HepG2 (cell line): ENCODE data around the gene KIF17. TPM values are rescaled to one million over a fixed set of nuclear protein-coding genes. Genes with fewer than 3 reads are reported as not detected.
A peak's percentile ranks its signal among the peaks of the same experiment; 100 is the strongest.

Experiments
- CBFB ChIP-seq: sonication (generic); formaldehyde crosslinking; IDR thresholded peaks from 2 replicates; pipeline ENCODE4 v1.4.0; 2020; ENCODE audit warnings: missing genetic modification reagents
- FOXA3 ChIP-seq: IDR thresholded peaks from 2 replicates; pipeline ENCODE4 v1.6.1; 2016; ENCODE audit warnings: missing genetic modification reagents, missing compliant biosample characterization
- HNF4G ChIP-seq, 2 experiments: sonication (generic) in 1 of 2; formaldehyde crosslinking in 1 of 2; IDR thresholded peaks; 2 replicates each; pipeline versions ENCODE4 v1.4.0 to v1.6.1; 2011 to 2020; ENCODE audit warnings: borderline replicate concordance in 2 of 2, low read depth in 2 of 2, mild to moderate bottlenecking in 2 of 2, low read length in 1 of 2, missing genetic modification reagents in 1 of 2, moderate library complexity in 1 of 2
- HOXA3 ChIP-seq: sonication (generic); formaldehyde crosslinking; IDR thresholded peaks from 2 replicates; pipeline ENCODE4 v1.5.0; 2020; ENCODE audit warnings: missing genetic modification reagents
- ISX ChIP-seq: sonication (generic); formaldehyde crosslinking; conservative IDR thresholded peaks from 2 replicates; pipeline ENCODE4 v1.5.0; 2020; ENCODE audit warnings: missing genetic modification reagents
- KDM3A ChIP-seq: IDR thresholded peaks from 2 replicates; pipeline ENCODE4 v1.6.1; 2018; ENCODE audit warnings: low read depth, missing compliant biosample characterization
- MED1 ChIP-seq: sonication (generic); formaldehyde crosslinking; IDR thresholded peaks from 2 replicates; pipeline ENCODE4 v1.4.0; 2020; ENCODE audit warnings: missing genetic modification reagents
- PCBP2 ChIP-seq: fragments of 200-400 bp; formaldehyde crosslinking; optimal IDR thresholded peaks from 2 replicates; pipeline ENCODE3; 2018; ENCODE audit warnings: low read length, low read depth; ENCODE audit not compliant: poor library complexity, severe bottlenecking
- RNF2 ChIP-seq: fragments of 450-650 bp; conservative IDR thresholded peaks from 2 replicates; pipeline ENCODE4 v1.6.1; 2016; ENCODE audit warnings: low read depth
- SPEN ChIP-seq: sonication (generic); formaldehyde crosslinking; IDR thresholded peaks from 2 replicates; pipeline ENCODE4 v1.5.1; 2020; ENCODE audit warnings: low read depth, mild to moderate bottlenecking, missing genetic modification reagents
- TP53 ChIP-seq: sonication (generic); formaldehyde crosslinking; conservative IDR thresholded peaks from 2 replicates; pipeline ENCODE4 v1.4.0; 2020; ENCODE audit warnings: missing genetic modification reagents
- ZFP41 ChIP-seq: sonication (generic); formaldehyde crosslinking; IDR thresholded peaks from 2 replicates; pipeline ENCODE4 v1.4.0; 2020; ENCODE audit warnings: mild to moderate bottlenecking, missing genetic modification reagents, borderline replicate concordance
- ZNF598 ChIP-seq: sonication (generic); formaldehyde crosslinking; IDR thresholded peaks from 2 replicates; pipeline ENCODE4 v1.5.1; 2020; ENCODE audit warnings: mild to moderate bottlenecking, missing genetic modification reagents, borderline replicate concordance
- ZNF644 ChIP-seq: IDR thresholded peaks from 2 replicates; pipeline ENCODE4 v1.6.1; 2016; ENCODE audit warnings: low read depth
- ZNF780A ChIP-seq: sonication (generic); formaldehyde crosslinking; IDR thresholded peaks from 2 replicates; pipeline ENCODE4 v1.8.0; 2022; ENCODE audit warnings: mild to moderate bottlenecking, missing genetic modification reagents, moderate library complexity
- polyA plus RNA-seq, 8 experiments: library from polyadenylated mRNA; depleted of rRNA in 3 of 8; stranded (reverse) in 7 of 8; unstranded in 1 of 8; fragments of >200 nt; fragmentation: Illumina TruSeq in 4 of 8; extraction: Trizol in 4 of 8; gene quantifications; 2 replicates each; pipeline versions ENCODE4 v1.2.1 to v1.2.3, GENCODE V29; 2011 to 2016; ENCODE audit warnings: low read depth in 4 of 8, missing spikeins in 1 of 8, mixed read lengths in 1 of 8; ENCODE audit not compliant: insufficient read depth in 1 of 8
- total RNA-seq, 5 experiments: library from RNA; depleted of rRNA; stranded (reverse); fragments of >200 nt; fragmentation: Illumina TruSeq; extraction: Trizol; gene quantifications; 2 replicates each; pipeline ENCODE4 v1.2.3, GENCODE V29; 2016; ENCODE audit warnings: low read depth in 1 of 5
- TF ChIP-seq, protein P1 (sequence below), 2 experiments: sonication (generic) in 1 of 2; formaldehyde crosslinking in 1 of 2; IDR thresholded peaks; 2 replicates each; pipeline versions ENCODE4 v1.5.1 to v1.6.1; 2011 to 2020; ENCODE audit warnings: borderline replicate concordance in 1 of 2, low read depth in 1 of 2, low read length in 1 of 2, mild to moderate bottlenecking in 1 of 2, missing genetic modification reagents in 1 of 2, moderate library complexity in 1 of 2
- TF ChIP-seq, protein P2 (sequence below): sonication (generic); formaldehyde crosslinking; IDR thresholded peaks from 2 replicates; pipeline ENCODE4 v1.8.1; 2023; ENCODE audit warnings: mild to moderate bottlenecking, inconsistent platforms, moderate library complexity, missing genetic modification reagents, borderline replicate concordance
- TF ChIP-seq, protein P3 (sequence below): IDR thresholded peaks from 2 replicates; pipeline ENCODE4 v1.6.1; 2016
- TF ChIP-seq, protein P4 (sequence below): IDR thresholded peaks from 2 replicates; pipeline ENCODE4 v1.6.1; 2016; ENCODE audit warnings: low read depth, borderline replicate concordance
- TF ChIP-seq, protein P5 (sequence below): sonication (generic); formaldehyde crosslinking; conservative IDR thresholded peaks from 2 replicates; pipeline ENCODE4 v1.4.0; 2020; ENCODE audit warnings: mild to moderate bottlenecking, missing genetic modification reagents, moderate library complexity
- TF ChIP-seq, protein P6 (sequence below): sonication (generic); formaldehyde crosslinking; IDR thresholded peaks from 2 replicates; pipeline ENCODE4 v1.4.0; 2020; ENCODE audit warnings: missing genetic modification reagents

The KIF17 gene
- total and polyA plus RNA-seq, 2 of the 13 experiments (the other 11 are each of a cell fraction or from before 2014, with no cell fraction given), result 0.24 to 0.44 TPM

DNA sequence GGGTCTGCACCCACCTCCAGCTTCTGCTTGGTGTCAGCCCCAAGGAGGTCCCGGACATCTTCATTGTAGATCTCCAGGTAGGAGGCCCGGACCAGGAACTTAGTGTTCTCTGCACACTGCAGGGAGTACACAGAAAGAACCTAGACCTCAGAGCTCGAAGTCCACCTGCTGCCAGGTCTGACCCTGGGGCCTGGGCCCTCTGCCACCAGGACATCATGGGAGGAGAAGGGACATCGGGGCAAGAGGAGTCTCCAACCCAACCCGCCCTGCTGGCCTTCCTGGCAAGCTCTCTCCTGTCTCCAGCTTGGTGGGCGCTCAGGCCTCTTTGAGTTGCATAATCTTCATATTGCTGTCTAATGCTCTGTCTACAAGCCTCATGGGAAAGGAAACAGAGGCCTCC, 4.4 kb downstream of the KIF17 start (continued):
- TF ChIP-seq, protein P1, sequence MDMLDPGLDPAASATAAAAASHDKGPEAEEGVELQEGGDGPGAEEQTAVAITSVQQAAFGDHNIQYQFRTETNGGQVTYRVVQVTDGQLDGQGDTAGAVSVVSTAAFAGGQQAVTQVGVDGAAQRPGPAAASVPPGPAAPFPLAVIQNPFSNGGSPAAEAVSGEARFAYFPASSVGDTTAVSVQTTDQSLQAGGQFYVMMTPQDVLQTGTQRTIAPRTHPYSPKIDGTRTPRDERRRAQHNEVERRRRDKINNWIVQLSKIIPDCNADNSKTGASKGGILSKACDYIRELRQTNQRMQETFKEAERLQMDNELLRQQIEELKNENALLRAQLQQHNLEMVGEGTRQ (IDR thresholded peaks at IDR 0.05; ENCODE audit: low read depth, low read length), result no peak
- TF ChIP-seq, protein P1 (CRISPR knock-in tag; IDR thresholded peaks at IDR 0.05; ENCODE audit: borderline replicate concordance), result no peak
- TF ChIP-seq ISX (no peak), TP53 (CRISPR knock-in tag) (no peak), PCBP2 (no peak), FOXA3 (CRISPR knock-in tag) (0 out of 2 replicates have a peak, but pooled peaks have one; percentile 8), MED1 (CRISPR knock-in tag) (no peak), RNF2 (no peak), ZNF780A (CRISPR knock-in tag) (no peak), ZFP41 (CRISPR knock-in tag) (no peak), ZNF644 (CRISPR knock-in tag) (0 out of 2 replicates have a peak, but pooled peaks have one; percentile 15), KDM3A (CRISPR knock-in tag) (no peak), ZNF598 (CRISPR knock-in tag) (0 out of 2 replicates have a peak, but pooled peaks have one; percentile 50), CBFB (no peak), SPEN (CRISPR knock-in tag) (peak; percentile 29; the same call in 1 of the 2 replicates), HNF4G (IDR thresholded peaks at IDR 0.05; ENCODE audit: borderline replicate concordance, low read depth, low read length) (peak; percentile 28; the same call in 1 of the 2 replicates), HNF4G (CRISPR knock-in tag; IDR thresholded peaks at IDR 0.05; ENCODE audit: borderline replicate concordance, low read depth) (no peak; the same call in 1 of the 2 replicates), HOXA3 (CRISPR knock-in tag) (peak; percentile 4; the same call in 1 of the 2 replicates)
- TF ChIP-seq, protein P2, sequence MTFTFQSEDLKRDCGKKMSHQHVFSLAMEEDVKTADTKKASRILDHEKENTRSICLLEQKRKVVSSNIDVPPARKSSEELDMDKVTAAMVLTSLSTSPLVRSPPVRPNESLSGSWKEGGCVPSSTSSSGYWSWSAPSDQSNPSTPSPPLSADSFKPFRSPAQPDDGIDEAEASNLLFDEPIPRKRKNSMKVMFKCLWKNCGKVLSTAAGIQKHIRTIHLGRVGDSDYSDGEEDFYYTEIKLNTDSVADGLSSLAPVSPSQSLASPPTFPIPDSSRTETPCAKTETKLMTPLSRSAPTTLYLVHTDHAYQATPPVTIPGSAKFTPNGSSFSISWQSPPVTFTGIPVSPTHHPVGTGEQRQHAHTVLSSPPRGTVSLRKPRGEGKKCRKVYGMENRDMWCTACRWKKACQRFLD (CRISPR knock-in tag), result no peak
- TF ChIP-seq, protein P3, sequence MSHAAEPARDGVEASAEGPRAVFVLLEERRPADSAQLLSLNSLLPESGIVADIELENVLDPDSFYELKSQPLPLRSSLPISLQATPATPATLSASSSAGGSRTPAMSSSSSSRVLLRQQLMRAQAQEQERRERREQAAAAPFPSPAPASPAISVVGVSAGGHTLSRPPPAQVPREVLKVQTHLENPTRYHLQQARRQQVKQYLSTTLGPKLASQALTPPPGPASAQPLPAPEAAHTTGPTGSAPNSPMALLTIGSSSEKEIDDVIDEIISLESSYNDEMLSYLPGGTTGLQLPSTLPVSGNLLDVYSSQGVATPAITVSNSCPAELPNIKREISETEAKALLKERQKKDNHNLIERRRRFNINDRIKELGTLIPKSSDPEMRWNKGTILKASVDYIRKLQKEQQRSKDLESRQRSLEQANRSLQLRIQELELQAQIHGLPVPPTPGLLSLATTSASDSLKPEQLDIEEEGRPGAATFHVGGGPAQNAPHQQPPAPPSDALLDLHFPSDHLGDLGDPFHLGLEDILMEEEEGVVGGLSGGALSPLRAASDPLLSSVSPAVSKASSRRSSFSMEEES (CRISPR knock-in tag), result no peak
- TF ChIP-seq, protein P4, sequence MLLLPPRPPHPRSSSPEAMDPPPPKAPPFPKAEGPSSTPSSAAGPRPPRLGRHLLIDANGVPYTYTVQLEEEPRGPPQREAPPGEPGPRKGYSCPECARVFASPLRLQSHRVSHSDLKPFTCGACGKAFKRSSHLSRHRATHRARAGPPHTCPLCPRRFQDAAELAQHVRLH, result no peak
- TF ChIP-seq, protein P5, sequence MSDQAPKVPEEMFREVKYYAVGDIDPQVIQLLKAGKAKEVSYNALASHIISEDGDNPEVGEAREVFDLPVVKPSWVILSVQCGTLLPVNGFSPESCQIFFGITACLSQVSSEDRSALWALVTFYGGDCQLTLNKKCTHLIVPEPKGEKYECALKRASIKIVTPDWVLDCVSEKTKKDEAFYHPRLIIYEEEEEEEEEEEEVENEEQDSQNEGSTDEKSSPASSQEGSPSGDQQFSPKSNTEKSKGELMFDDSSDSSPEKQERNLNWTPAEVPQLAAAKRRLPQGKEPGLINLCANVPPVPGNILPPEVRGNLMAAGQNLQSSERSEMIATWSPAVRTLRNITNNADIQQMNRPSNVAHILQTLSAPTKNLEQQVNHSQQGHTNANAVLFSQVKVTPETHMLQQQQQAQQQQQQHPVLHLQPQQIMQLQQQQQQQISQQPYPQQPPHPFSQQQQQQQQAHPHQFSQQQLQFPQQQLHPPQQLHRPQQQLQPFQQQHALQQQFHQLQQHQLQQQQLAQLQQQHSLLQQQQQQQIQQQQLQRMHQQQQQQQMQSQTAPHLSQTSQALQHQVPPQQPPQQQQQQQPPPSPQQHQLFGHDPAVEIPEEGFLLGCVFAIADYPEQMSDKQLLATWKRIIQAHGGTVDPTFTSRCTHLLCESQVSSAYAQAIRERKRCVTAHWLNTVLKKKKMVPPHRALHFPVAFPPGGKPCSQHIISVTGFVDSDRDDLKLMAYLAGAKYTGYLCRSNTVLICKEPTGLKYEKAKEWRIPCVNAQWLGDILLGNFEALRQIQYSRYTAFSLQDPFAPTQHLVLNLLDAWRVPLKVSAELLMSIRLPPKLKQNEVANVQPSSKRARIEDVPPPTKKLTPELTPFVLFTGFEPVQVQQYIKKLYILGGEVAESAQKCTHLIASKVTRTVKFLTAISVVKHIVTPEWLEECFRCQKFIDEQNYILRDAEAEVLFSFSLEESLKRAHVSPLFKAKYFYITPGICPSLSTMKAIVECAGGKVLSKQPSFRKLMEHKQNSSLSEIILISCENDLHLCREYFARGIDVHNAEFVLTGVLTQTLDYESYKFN (CRISPR knock-in tag), result peak; percentile 35; the same call in 1 of the 2 replicates
- TF ChIP-seq, protein P6, sequence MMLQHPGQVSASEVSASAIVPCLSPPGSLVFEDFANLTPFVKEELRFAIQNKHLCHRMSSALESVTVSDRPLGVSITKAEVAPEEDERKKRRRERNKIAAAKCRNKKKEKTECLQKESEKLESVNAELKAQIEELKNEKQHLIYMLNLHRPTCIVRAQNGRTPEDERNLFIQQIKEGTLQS (CRISPR knock-in tag), result no peak
